Panc1 (cell line): ENCODE data around the gene CCND3. TPM values are rescaled to one million over a fixed set of nuclear protein-coding genes. Genes with fewer than 3 reads are reported as not detected.
"Not testable (repeated sequence)": the region's sequence is repeated elsewhere in the genome, so short reads cannot be mapped to it uniquely, and the experiment has no call there.

Source experiments
- ATAC-seq: fragments of 200-7000 bp; cut with Tn5 transposase; 2 replicates; pipeline ENCODE4 v1.9.1; 2020; ENCODE audit warnings: mild to moderate bottlenecking, moderate library complexity
- BruUV-seq: library from RNA; stranded (reverse); fragments of 400-500 nt; replicated peaks from 2 replicates; lab custom pipeline; 2021; lab: Mats Ljungman, UMichigan
- CTCF ChIA-PET: fragments of 300-600 bp; sonication (Branson Sonifier 250); formaldehyde crosslinking; loops from one replicate; lab custom pipeline; 2022; ENCODE audit warnings: antibody characterized with exemption; lab: Charles Lee
- POLR2A ChIA-PET: fragments of 300-600 bp; sonication (Branson Sonifier 250); formaldehyde crosslinking; loops from one replicate; lab custom pipeline; 2022; ENCODE audit warnings: antibody characterized with exemption; lab: Charles Lee
- DNase-seq: peaks from one replicate; pipeline ENCODE4 v3.0.0-alpha.2; 2010; ENCODE audit warnings: low read depth, low spot score
- H3K27ac ChIP-seq: 2 replicates; pipeline ENCODE4 v1.5.1; 2011; ENCODE audit warnings: mild to moderate bottlenecking, low read length, inconsistent platforms
- H3K27me3 ChIP-seq: fragments of 200-500 bp; sonication (Bioruptor generic); 2 replicates; pipeline ENCODE4 v1.6.0; 2014; ENCODE audit warnings: low read length, inconsistent platforms; ENCODE audit not compliant: control insufficient read depth, insufficient read depth
- H3K36me3 ChIP-seq: fragments of 200-500 bp; sonication (Bioruptor generic); 2 replicates; pipeline ENCODE4 v1.5.1; 2014; ENCODE audit warnings: inconsistent platforms, mild to moderate bottlenecking, low read length, moderate library complexity; ENCODE audit not compliant: control insufficient read depth, insufficient read depth
- H3K4me1 ChIP-seq: 2 replicates; pipeline ENCODE4 v1.5.1; 2011; ENCODE audit warnings: inconsistent platforms, mild to moderate bottlenecking, low read length, moderate library complexity; ENCODE audit not compliant: control insufficient read depth, insufficient read depth
- H3K4me3 ChIP-seq, 2 experiments: 2 replicates each; pipeline ENCODE4 v1.5.1; 2011 to 2012; ENCODE audit warnings: low read depth in 2 of 2, low read length in 2 of 2, mild to moderate bottlenecking in 2 of 2, inconsistent platforms in 1 of 2, moderate library complexity in 1 of 2
- H3K9me3 ChIP-seq: fragments of 200-500 bp; sonication (Bioruptor generic); 2 replicates; pipeline ENCODE4 v1.5.1; 2014; ENCODE audit warnings: low read depth, mild to moderate bottlenecking, inconsistent platforms, low read length, moderate library complexity; ENCODE audit not compliant: control insufficient read depth, insufficient read depth
- POLR2AphosphoS5 ChIP-seq: IDR thresholded peaks from 2 replicates; pipeline ENCODE4 v1.6.1; 2012; ENCODE audit warnings: mild to moderate bottlenecking, low read depth, low read length, moderate library complexity
- REST ChIP-seq, 2 experiments: IDR thresholded peaks; 2 replicates each; pipeline ENCODE4 v1.6.1; 2011 to 2012; ENCODE audit warnings: low read depth in 2 of 2, control low read depth in 1 of 2, low read length in 1 of 2, mild to moderate bottlenecking in 1 of 2, moderate library complexity in 1 of 2; ENCODE audit not compliant: insufficient read depth in 1 of 2
- SIN3A ChIP-seq: IDR thresholded peaks from 2 replicates; pipeline ENCODE4 v1.6.1; 2012; ENCODE audit warnings: low read depth, mild to moderate bottlenecking, low read length, moderate library complexity, borderline replicate concordance; ENCODE audit not compliant: insufficient read depth
- TCF7L2 ChIP-seq: IDR thresholded peaks from 2 replicates; pipeline ENCODE4 v1.6.1; 2011; ENCODE audit warnings: mild to moderate bottlenecking, low read depth, low read length, inconsistent platforms
- in situ Hi-C: cut with HindIII; loops from 2 replicates; pipeline ENCODE4 v1.10.0; 2016; ENCODE audit warnings: low sequenced_read_pairs, low pct_unique_long_range_greater_than_20kb
- intact Hi-C: fragments of 100-400 bp; cut with micrococcal nuclease; formaldehyde crosslinking; loops from one replicate; pipeline ENCODE4 v1.10.0; 2022; ENCODE audit not compliant: unreplicated experiment
- total RNA-seq: library from RNA; stranded (reverse); gene quantifications from one replicate; pipeline ENCODE4 v1.2.1, GENCODE V29; 2021; ENCODE audit not compliant: unreplicated experiment
- TF ChIP-seq, protein P1 (sequence below): fragments of 450-650 bp; IDR thresholded peaks from 2 replicates; pipeline ENCODE4 v1.5.1; 2017; ENCODE audit warnings: mild to moderate bottlenecking

Gene CCND3
- total RNA-seq, 1 experiment from 2014 or later = 36.8 TPM

DNA sequence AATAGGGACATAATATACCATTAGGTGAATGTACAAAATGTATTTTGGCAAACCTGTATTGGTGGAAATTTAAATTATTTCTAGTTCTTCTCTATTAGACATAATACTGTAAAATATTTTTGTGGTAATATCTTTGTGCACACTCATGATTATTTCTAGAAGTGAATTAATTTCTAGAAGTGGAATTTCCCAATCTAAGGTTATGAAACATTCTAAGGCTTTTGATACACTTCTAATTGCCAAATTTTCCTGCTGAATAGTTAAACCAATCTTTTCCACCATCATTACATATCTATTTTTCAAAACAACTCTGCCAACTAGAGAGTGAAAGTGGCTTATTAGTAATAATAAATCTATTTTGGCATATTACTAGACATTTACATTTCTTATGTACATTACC, 1.8 kb upstream of the CCND3 start:
- H3K9me3 ChIP-seq = no peaks in the 10 kb centered on the region
- in situ Hi-C loops = no loop called here
- H3K27me3 ChIP-seq = no peaks in the 10 kb centered on the region
- intact Hi-C loops = no loop called here
- POLR2A ChIA-PET = interaction anchor here (0.6 to 1.4 kb wide), 3 partner anchors 23 to 849 kb away, joined by 3 to 4 read pairs (median 3); partner anchors contain the start of genes BYSL and MED20
- CTCF ChIA-PET = no interaction called here
- TF ChIP-seq REST (IDR thresholded peaks at IDR 0.05; ENCODE audit: insufficient read depth in 1 of 2, low read depth in 2 of 2, low read length in 1 of 2) = no peak
- no peak for TF ChIP-seq TCF7L2
- no peak for TF ChIP-seq SIN3A
- TF ChIP-seq POLR2AphosphoS5 = no peak
- TF ChIP-seq, protein P1, sequence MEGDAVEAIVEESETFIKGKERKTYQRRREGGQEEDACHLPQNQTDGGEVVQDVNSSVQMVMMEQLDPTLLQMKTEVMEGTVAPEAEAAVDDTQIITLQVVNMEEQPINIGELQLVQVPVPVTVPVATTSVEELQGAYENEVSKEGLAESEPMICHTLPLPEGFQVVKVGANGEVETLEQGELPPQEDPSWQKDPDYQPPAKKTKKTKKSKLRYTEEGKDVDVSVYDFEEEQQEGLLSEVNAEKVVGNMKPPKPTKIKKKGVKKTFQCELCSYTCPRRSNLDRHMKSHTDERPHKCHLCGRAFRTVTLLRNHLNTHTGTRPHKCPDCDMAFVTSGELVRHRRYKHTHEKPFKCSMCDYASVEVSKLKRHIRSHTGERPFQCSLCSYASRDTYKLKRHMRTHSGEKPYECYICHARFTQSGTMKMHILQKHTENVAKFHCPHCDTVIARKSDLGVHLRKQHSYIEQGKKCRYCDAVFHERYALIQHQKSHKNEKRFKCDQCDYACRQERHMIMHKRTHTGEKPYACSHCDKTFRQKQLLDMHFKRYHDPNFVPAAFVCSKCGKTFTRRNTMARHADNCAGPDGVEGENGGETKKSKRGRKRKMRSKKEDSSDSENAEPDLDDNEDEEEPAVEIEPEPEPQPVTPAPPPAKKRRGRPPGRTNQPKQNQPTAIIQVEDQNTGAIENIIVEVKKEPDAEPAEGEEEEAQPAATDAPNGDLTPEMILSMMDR = no peak
- peaks cover 24% of the 10 kb centered on the region for H3K4me1 ChIP-seq
- DNase-seq = no peak
- no TSS peak for BruUV-seq
- H3K4me3 ChIP-seq = no peak overlapping the region
- no peak for ATAC-seq
- no peak overlapping the region for H3K27ac ChIP-seq
- no peaks in the 10 kb centered on the region for H3K36me3 ChIP-seq

DNA sequence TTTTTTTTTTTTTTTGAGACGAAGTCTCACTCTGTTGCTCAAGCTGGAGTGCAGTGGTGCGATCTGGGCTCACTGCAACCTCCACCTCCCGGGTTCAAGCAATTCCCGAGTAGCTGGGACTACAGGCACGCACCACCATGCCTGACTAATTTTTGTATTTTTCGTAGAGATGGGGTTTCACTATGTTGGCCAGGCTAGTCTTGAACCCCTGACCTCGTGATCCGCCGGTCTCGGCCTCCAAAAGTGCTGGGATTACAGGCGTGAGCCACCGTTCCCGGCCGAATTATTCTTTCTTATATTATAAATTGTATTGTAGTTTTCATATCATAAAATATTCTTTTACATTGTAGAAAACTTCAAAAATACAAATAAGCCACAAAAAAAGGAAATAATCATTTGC, 1.3 kb upstream of the CCND3 start:
- H3K9me3 ChIP-seq, H3K27me3 ChIP-seq, BruUV-seq, H3K36me3 ChIP-seq, in situ Hi-C loops, ATAC-seq, intact Hi-C loops, DNase-seq, H3K4me3 ChIP-seq: not testable (repeated sequence)
- Histone ChIP-seq H3K27ac (peak overlapping the region; percentile 83), H3K4me1 (peaks cover 24% of the 10 kb centered on the region)
- ChIA-PET CTCF (interaction anchor here (0.6 kb wide), 2 partner anchors 22 to 27 kb away, joined by 3 to 9 read pairs; no protein-coding TSS in a partner anchor), POLR2A (interaction anchor here (1.4 kb wide), 1 partner anchor 22 kb away, joined by 4 read pairs; the partner anchor contains the start of genes BYSL and MED20)

GRCh38 chr6:41942067-41942851, 651 bp upstream of the CCND3 start:
- peaks cover 24% of the 10 kb centered on the region for H3K4me1 ChIP-seq
- in situ Hi-C loops = no loop called here
- no peak for DNase-seq
- CTCF ChIA-PET = interaction anchor here (0.5 to 0.6 kb wide), 3 partner anchors 23 to 27 kb away, joined by 3 to 9 read pairs (median 3); no protein-coding TSS in a partner anchor
- H3K4me3 ChIP-seq = peak overlapping the region; percentile 58 to 90
- peak; percentile 28 for ATAC-seq
- no peak for TF ChIP-seq SIN3A
- TF ChIP-seq POLR2AphosphoS5 = no peak
- no peaks in the 10 kb centered on the region for H3K9me3 ChIP-seq
- no peaks in the 10 kb centered on the region for H3K36me3 ChIP-seq
- BruUV-seq = no TSS peak
- intact Hi-C loops = no loop called here
- H3K27ac ChIP-seq = peak overlapping the region; percentile 83
- POLR2A ChIA-PET = interaction anchor here (0.5 to 1.4 kb wide), 2 partner anchors 11 to 21 kb away, joined by 3 to 4 read pairs; partner anchors contain the start of genes BYSL and MED20
- H3K27me3 ChIP-seq = no peaks in the 10 kb centered on the region
